T-helper 17 cell (primary cell): ENCODE data around the gene POLR2I. TPM values are rescaled to one million over a fixed set of nuclear protein-coding genes. Genes with fewer than 3 reads are reported as not detected.
A peak's percentile ranks its signal among the peaks of the same experiment; 100 is the strongest.

Experiments
- ATAC-seq: fragments of 150-1000 bp; cut with Tn5 transposase; 2 replicates; pipeline ENCODE4 v1.10.0; 2021; ENCODE audit warnings: mild to moderate bottlenecking, moderate library complexity
- DNase-seq, 3 donors: peaks; one replicate each; pipeline versions ENCODE4 v3.0.0 to v3.0.0-alpha.2; 2020 to 2021
- H3K9me3 ChIP-seq: one replicate; pipeline ENCODE4 v1.7.0; 2013; ENCODE audit warnings: low read length, mild to moderate bottlenecking; ENCODE audit not compliant: control insufficient read depth, poor library complexity, severe bottlenecking
- H3K27ac Mint-ChIP-seq: one replicate; pipeline ENCODE4 v1.8.0; 2022; ENCODE audit warnings: mild to moderate bottlenecking, moderate library complexity, mixed read lengths
- H3K27me3 Mint-ChIP-seq: one replicate; pipeline ENCODE4 v1.8.0; 2022; ENCODE audit warnings: mixed read lengths
- H3K36me3 Mint-ChIP-seq: one replicate; pipeline ENCODE4 v1.8.0; 2022; ENCODE audit warnings: low read depth, mixed read lengths
- H3K4me1 Mint-ChIP-seq: one replicate; pipeline ENCODE4 v1.8.0; 2022; ENCODE audit warnings: mild to moderate bottlenecking, mixed read lengths
- H3K4me3 Mint-ChIP-seq: one replicate; pipeline ENCODE4 v1.8.0; 2022; ENCODE audit warnings: mild to moderate bottlenecking, moderate library complexity, mixed read lengths
- total RNA-seq, 4 donors: library from RNA in 2 of 4; stranded (reverse) in 2 of 4; gene quantifications; one replicate each; pipeline ENCODE4 v1.2.3 and lab custom pipeline; 2022 to 2026

Gene POLR2I
- total RNA-seq: 10 to 100 TPM; 26.4 to 28.2 TPM
- total RNA-seq (lab: John Stamatoyannopoulos, UW): 9.0 to 21.3 reads per million in 2 donors

- Mint-ChIP-seq H3K36me3 (peaks cover 8% of the 10 kb centered on the region), H3K4me1 (peaks cover 35% of the 10 kb centered on the region), H3K27ac (peak within 1 kb of the TSS; percentile 95), H3K27me3 (no peaks in the 10 kb centered on the region), H3K4me3 (peak within 1 kb of the TSS; percentile 95)
- DNase-seq: peak; percentile 95 to 98 (median 97)
- peak; percentile 88 for ATAC-seq
- H3K9me3 ChIP-seq: no peaks in the 10 kb centered on the region
Observed at GRCh38 chr19:36114721-36115452, at the start of gene POLR2I. Gene POLR2I, minus strand, starts transcription at chr19:36114875. Its CDS starts 19 bp downstream, at chr19:36114856.

GRCh38 chr19:36163813-36164212 lies 49.1 kb upstream of the POLR2I start:
- H3K4me1 Mint-ChIP-seq: peaks cover 6% of the 10 kb centered on the region
- no peaks in the 10 kb centered on the region for H3K27me3 Mint-ChIP-seq
- H3K27ac Mint-ChIP-seq: no peak overlapping the region
- DNase-seq (no peak), ATAC-seq (no peak)
- no peak overlapping the region for H3K4me3 Mint-ChIP-seq
- peaks cover 4% of the 10 kb centered on the region for H3K36me3 Mint-ChIP-seq
- no peaks in the 10 kb centered on the region for H3K9me3 ChIP-seq

GRCh38 chr19:36160821-36161596 lies 46.3 kb upstream of the POLR2I start:
- H3K4me1 Mint-ChIP-seq: peaks cover 16% of the 10 kb centered on the region
- no peak overlapping the region for H3K27ac Mint-ChIP-seq
- ATAC-seq: no peak
- DNase-seq: no peak
- H3K9me3 ChIP-seq: no peaks in the 10 kb centered on the region
- no peaks in the 10 kb centered on the region for H3K27me3 Mint-ChIP-seq
- H3K36me3 Mint-ChIP-seq: peaks cover 6% of the 10 kb centered on the region
- no peak overlapping the region for H3K4me3 Mint-ChIP-seq

- peaks cover 10% of the 10 kb centered on the region for H3K36me3 Mint-ChIP-seq
- ATAC-seq (no peak), DNase-seq (no peak)
- no peak overlapping the region for H3K4me3 Mint-ChIP-seq
- no peak overlapping the region for H3K27ac Mint-ChIP-seq
- H3K27me3 Mint-ChIP-seq: no peaks in the 10 kb centered on the region
- peaks cover 20% of the 10 kb centered on the region for H3K4me1 Mint-ChIP-seq
- no peaks in the 10 kb centered on the region for H3K9me3 ChIP-seq
Observed at GRCh38 chr19:36153126-36153525, 38.5 kb upstream of the POLR2I start.

GRCh38 chr19:36152352-36153091 lies 37.8 kb upstream of the POLR2I start, which contains the start of gene COX7A1:
Gene COX7A1, minus strand, starts transcription at chr19:36152447. Its CDS starts 40 bp downstream, at chr19:36152407.
- peaks cover 10% of the 10 kb centered on the region for H3K36me3 Mint-ChIP-seq
- H3K4me1 Mint-ChIP-seq: peaks cover 17% of the 10 kb centered on the region
- H3K27me3 Mint-ChIP-seq: no peaks in the 10 kb centered on the region
- no peak for DNase-seq
- no peaks in the 10 kb centered on the region for H3K9me3 ChIP-seq
- no peak for ATAC-seq
- H3K4me3 Mint-ChIP-seq: no peak within 1 kb of the TSS
- no peak within 1 kb of the TSS for H3K27ac Mint-ChIP-seq

GRCh38 chr19:36152019-36152351 lies 37.3 kb upstream of the POLR2I start:
- Mint-ChIP-seq H3K4me1 (peaks cover 15% of the 10 kb centered on the region), H3K27ac (no peak overlapping the region), H3K36me3 (peaks cover 10% of the 10 kb centered on the region), H3K27me3 (no peaks in the 10 kb centered on the region), H3K4me3 (no peak overlapping the region)
- no peaks in the 10 kb centered on the region for H3K9me3 ChIP-seq
- DNase-seq: no peak
- ATAC-seq: no peak

DNA sequence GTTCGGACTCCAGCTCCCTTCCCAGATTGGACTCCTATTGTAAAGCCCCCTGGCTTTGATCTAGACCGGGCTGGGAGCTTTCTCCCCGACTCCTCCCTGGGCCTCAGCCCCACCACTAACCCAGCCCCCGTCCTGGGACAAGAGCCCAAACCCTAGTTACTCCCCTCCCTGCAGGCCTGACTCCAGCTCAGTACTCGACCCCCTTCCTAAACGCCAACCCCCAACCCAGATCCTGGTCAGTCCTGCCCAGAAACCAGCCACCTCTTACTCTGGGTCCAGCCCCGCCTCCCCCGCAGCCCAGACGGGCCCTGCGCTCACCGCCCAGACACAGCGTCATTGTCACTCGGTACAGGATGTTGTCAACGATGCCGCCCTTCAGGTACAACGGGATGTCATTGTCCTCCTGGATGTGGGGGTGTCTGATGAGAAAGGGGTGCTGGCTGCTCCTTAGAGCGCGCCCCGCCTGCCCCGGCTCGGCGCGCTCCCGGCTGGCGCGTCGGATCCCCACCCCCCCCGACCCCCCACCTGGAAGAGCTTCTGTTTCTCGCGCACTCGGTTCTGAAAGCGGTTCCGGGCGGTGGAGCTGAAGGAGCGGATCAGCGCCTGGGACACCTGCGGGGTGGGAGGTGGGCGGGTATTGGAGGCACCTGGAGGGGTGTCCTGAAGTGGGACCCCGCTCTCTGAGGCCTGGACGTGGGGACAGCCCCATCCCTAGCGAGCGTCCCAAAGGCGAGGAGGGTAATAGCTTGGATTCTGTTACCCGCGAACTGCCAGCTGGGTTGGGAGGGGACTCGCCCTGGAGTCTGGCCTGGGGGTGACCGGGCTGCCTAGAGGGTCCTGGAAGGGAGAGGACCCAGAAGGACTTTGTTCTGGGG lies 36.7 kb upstream of the POLR2I start:
- ATAC-seq: no peak
- no peak for DNase-seq
- peaks cover 12% of the 10 kb centered on the region for H3K36me3 Mint-ChIP-seq
- H3K9me3 ChIP-seq: no peaks in the 10 kb centered on the region
- H3K4me3 Mint-ChIP-seq: no peak overlapping the region
- no peak overlapping the region for H3K27ac Mint-ChIP-seq
- peaks cover 14% of the 10 kb centered on the region for H3K4me1 Mint-ChIP-seq
- H3K27me3 Mint-ChIP-seq: no peaks in the 10 kb centered on the region

DNA sequence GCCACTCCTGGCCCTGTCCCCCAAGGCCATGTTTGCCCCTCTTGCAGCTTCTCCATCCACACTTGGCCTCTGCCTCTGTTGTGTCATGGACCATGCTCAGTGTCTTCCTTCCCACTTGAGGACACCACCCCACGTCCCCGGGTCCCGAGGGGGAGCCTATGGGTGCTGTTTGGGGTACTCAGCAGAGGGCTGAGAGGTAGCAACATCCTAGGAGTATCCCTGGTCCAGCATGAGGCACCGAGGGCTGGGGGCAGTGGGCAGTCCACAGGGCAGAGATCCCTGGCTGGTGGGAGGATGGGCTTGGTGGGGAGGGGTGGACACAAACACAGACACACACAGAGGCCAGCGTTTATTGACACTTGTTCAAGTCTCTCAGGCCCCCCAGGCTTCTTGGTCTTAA lies 35.9 kb upstream of the POLR2I start:
- no peak for DNase-seq
- Mint-ChIP-seq H3K27ac (no peak overlapping the region), H3K36me3 (peaks cover 14% of the 10 kb centered on the region), H3K4me1 (peaks cover 11% of the 10 kb centered on the region), H3K27me3 (no peaks in the 10 kb centered on the region), H3K4me3 (no peak overlapping the region)
- H3K9me3 ChIP-seq: no peaks in the 10 kb centered on the region
- no peak for ATAC-seq

GRCh38 chr19:36149673-36150406 lies 35.2 kb upstream of the POLR2I start:
- DNase-seq (no peak), ATAC-seq (no peak)
- H3K27ac Mint-ChIP-seq: peak overlapping the region; percentile 49
- no peaks in the 10 kb centered on the region for H3K27me3 Mint-ChIP-seq
- peaks cover 9% of the 10 kb centered on the region for H3K4me1 Mint-ChIP-seq
- no peak overlapping the region for H3K4me3 Mint-ChIP-seq
- no peaks in the 10 kb centered on the region for H3K9me3 ChIP-seq
- peaks cover 14% of the 10 kb centered on the region for H3K36me3 Mint-ChIP-seq

DNA sequence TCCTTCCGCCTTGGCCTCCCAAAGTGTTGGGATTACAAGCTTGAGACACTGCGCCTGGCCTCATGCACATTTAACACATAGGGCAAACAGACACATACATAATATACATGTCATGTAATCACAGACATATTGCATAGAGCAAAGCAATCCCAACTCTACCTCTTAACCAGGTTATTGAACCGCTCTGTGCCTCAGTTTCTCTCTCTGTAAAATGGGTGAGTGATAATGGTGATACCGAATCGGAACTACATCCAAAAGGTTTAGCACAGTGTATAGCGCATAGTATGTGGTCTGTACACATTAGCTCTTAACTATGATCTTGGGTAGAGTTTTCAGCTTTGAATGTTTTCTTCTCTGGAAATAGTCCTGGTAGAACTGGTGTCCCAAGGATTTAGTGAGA lies 29.9 kb upstream of the POLR2I start:
- H3K4me3 Mint-ChIP-seq: peak overlapping the region; percentile 43
- no peak for DNase-seq
- H3K36me3 Mint-ChIP-seq: peaks cover 11% of the 10 kb centered on the region
- peaks cover 22% of the 10 kb centered on the region for H3K4me1 Mint-ChIP-seq
- H3K27ac Mint-ChIP-seq: no peak overlapping the region
- no peak for ATAC-seq
- no peaks in the 10 kb centered on the region for H3K9me3 ChIP-seq
- H3K27me3 Mint-ChIP-seq: no peaks in the 10 kb centered on the region

DNA sequence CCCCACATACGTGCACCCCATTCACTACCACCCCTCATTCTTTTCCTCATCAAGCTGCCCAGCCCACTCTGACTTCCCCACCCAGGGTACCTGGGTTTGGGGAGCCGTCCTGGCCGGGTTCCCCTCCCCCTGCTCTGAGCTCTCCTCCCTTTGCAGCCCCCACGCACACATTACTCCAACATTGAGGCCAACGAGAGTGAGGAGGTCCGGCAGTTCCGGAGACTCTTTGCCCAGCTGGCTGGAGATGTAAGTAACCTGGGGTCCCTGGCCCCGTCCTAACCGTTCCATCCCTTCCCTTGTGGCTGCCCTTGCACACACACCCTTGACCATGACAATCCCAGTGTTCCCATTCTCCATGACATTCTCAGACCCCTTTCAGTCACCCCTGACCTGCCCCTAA lies 27.8 kb upstream of the POLR2I start:
- H3K27ac Mint-ChIP-seq: no peak overlapping the region
- H3K9me3 ChIP-seq: no peaks in the 10 kb centered on the region
- peaks cover 8% of the 10 kb centered on the region for H3K36me3 Mint-ChIP-seq
- peak overlapping the region; percentile 41 for H3K4me3 Mint-ChIP-seq
- ATAC-seq (no peak), DNase-seq (no peak)
- peaks cover 18% of the 10 kb centered on the region for H3K4me1 Mint-ChIP-seq
- no peaks in the 10 kb centered on the region for H3K27me3 Mint-ChIP-seq

GRCh38 chr19:36142046-36142445 lies 27.4 kb upstream of the POLR2I start:
- H3K9me3 ChIP-seq: no peaks in the 10 kb centered on the region
- peaks cover 8% of the 10 kb centered on the region for H3K36me3 Mint-ChIP-seq
- H3K27me3 Mint-ChIP-seq: no peaks in the 10 kb centered on the region
- no peak for ATAC-seq
- no peak for DNase-seq
- no peak overlapping the region for H3K4me3 Mint-ChIP-seq
- H3K4me1 Mint-ChIP-seq: peaks cover 16% of the 10 kb centered on the region
- H3K27ac Mint-ChIP-seq: no peak overlapping the region
